Muscle of arm (tissue), 12 donors: ENCODE results near the gene PPP1CA. TPM values are rescaled to one million over a fixed set of nuclear protein-coding genes. Genes with fewer than 3 reads are reported as not detected.
"Not testable (repeated sequence)": the region's sequence is repeated elsewhere in the genome, so short reads cannot be mapped to it uniquely, and the experiment has no call there.

Source experiments
- DNase-seq: peaks from one replicate; pipeline ENCODE4 v3.0.0-alpha.2; 2013
- polyA plus RNA-seq, 12 donors: library from polyadenylated mRNA; unstranded; fragments of 120-200 nt; gene quantifications; one replicate each; pipeline ENCODE4 v1.2.1, GENCODE V29; 2013; ENCODE audit not compliant: insufficient read length in 12 of 12

PPP1CA gene
- polyA plus RNA-seq, 12 donors = 92.1 to 180 (median 109) TPM; not detected in 1

- no peak for DNase-seq
Observed at GRCh38 chr11:67405688-67406339, 4.2 kb upstream of the PPP1CA start.

DNA sequence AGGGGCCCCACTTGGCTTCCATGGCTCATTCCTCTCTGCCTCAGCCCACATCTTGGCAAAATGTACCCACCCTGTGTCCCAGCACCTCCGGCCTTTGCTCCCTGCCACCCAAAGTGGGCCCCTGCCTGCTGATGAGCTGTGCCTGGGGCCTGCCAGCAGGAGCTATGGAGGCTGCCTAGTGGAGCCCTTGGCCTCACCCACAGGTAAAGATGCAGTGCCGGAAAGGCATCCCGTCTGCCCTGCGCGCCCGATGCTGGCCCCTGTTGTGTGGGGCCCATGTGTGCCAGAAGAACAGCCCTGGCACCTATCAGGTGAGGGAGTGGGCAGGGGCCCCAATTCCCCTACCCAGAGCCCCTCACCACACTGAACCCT is 3.5 kb upstream of the PPP1CA start:
- DNase-seq = no peak

DNA sequence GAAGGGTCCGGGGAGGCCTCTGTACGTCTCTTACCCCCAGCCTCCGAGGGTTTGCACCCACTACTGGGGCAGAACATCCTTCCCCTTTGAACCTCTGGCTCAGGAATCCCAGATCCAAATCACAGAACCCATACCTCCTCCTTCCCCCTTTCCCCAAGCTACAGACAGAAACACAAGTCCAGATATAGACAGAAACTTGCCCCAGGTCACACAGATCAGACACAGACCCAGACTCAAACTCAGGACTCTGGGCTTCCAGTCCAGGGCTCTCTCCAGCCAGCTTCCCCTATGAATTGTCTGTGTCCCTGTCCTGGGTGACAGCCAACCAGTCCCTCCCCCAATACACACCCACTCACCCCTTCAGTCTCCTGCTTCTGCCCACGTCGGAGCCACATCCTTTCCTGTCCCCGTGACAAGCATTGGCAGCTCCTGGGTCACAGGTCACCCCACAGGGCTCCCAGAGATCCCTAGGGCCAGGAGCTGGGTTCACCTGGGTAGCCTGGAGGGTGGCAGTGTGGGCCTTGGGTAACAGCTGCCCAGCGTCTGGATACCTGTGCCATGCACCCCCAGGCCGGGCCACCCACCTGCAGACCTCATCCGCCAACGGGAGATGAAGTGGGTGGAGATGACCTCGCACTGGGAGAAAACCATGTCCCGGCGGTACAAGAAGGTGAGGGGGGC is 3.0 kb upstream of the PPP1CA start:
- DNase-seq = no peak

DNA sequence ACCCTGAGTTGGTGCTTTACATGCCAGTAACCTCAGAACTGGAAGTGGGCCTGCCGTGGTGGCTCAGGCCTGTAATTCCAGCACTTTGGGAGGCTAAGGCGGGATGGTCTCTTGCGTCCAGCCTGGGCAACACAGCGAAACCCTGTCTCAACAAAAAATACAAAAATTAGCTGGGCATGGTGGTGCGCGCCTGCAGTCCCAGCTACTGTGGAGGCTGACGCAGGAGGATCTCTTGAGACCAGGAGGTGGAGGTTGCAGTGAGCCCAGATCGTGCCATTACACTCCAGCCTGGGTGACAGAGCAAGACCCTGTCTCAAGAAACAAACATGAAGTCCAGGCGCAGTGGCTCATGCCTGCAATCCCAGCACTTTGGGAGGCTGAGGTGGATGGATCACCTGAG is 1.4 kb upstream of the PPP1CA start:
- not testable (repeated sequence) for DNase-seq

DNA sequence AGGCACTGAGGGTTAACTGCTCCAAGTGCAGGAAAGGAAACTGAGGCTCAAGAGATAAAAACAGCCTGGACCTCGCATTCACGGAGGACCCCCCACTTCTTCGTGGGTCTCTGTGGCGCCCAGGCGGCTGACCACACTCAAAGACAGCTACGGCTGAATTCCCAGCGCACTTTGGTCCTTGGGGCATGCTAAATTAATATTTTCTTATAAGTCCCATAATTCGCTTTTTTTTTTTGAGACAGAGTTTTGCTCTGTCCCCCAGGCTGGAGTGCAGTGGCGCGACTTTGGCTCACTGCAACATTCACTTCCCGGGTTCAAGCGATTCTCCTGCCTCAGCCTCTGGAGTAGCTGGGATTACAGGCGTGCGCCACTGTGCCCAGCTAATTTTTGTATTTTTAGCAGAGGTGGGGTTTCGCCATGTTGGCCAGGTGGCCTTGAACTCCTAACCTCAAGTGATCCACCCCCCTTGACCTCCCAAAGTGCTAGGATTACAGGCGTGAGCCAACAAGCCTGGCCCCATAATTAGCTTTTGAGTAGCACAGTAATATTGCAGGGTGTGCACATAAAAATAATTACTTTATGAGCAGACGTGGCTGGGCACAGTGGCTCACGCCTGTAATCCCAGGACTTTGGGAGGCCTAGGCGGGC is 658 bp upstream of the PPP1CA start:
- DNase-seq = not testable (repeated sequence)

DNA sequence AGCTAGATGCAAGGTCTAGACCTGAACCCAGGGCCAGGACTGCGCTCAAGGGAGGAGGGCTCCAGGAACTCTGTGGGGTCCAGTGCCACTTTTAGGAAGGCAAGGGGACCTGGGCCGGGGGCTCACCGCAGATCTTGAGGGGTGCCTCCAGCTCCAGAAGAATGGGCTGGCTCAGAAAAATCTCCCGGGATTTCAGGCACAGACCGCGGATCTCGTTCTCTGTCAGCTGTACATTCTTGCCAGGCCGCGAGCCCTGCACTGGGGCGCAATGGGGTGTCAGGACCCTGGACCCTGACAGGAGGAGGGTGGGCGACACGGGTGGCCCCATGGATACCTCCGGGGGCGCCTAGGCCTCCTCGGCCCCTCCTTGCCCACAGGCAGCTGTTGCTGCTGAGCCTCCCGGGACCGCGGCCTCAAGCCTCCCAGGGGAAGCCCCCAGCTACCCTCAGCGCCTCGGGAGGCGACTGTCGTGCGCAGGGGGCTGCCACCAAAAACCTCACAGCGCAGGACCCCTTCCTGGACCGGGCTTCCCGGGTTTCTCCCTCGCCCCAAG is 640 bp downstream of the PPP1CA start:
- DNase-seq = no peak

DNA sequence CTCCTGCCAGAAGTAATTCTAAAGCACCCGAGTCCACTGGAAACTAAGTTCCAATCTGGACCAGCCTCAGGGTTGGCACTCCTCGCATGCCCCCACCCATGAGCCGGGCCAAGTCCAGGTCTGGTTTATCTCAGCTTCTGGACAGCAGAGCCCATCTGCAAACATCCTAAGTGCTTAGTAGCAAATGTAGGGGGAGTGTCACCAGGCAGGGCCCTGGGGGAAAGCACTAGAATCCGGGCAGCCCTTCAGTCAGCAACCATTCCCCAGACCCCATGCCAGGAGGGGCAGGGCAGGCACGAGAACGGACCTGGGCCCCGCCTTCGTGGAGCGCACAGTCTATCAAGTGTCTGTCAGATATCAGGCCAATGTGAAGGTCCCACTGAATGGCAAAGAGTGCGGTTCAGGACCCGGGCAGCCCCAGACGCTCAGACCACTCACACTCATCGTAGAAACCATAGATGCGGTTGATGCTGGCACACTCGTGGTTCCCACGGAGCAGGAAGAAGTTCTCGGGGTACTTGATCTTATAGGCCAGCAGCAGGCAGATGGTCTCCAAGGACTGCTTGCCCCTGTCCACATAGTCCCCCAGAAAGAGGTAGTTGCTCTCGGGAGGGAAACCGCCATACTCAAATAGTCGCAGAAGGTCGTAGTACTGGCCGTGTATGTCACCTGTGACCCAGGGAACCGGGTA is 1.3 kb downstream of the PPP1CA start:
- no peak for DNase-seq

GRCh38 chr11:67398661-67399563 is 2.7 kb downstream of the PPP1CA start:
- DNase-seq = no peak

GRCh38 chr11:67397986-67398660 is 3.5 kb downstream of the PPP1CA start:
- no peak for DNase-seq

DNA sequence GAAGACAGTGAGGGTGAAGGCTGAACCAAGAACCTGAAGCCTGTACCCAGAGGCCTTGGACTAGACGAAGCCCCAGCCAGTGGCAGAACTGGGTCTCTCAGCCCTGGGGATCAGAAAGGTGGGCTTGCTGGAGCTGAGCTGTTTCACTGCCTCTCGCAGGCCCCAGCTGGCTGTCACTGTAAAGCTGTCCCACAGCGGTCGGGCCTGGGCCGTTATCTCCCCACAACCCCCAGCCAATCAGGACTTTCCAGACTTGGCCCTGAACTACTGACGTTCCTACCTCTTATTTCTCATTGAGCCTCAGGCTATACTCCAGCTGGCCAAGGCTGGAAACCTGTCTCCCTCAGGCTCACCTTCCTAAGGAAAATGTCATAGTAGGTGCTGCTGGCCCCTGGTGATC is 4.1 kb downstream of the PPP1CA start:
- no peak for DNase-seq

GRCh38 chr11:67396587-67397389 is 4.9 kb downstream of the PPP1CA start:
- no peak for DNase-seq

DNA sequence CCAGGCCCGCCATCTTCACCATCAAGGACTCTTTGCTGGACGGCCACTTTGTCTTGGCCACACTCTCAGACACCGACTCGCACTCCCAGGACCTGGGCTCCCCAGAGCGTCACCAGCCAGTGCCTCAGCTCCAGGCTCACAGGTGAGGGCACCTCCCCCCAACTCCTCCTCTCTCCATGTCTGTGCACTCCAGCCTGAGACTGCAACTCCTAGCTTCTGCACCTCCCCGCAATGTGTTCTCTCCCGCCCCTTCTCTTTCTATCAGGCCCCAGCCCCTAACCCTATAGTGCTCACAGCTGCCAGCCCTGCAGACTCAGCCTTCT is 5.4 kb downstream of the PPP1CA start:
- no peak for DNase-seq

DNA sequence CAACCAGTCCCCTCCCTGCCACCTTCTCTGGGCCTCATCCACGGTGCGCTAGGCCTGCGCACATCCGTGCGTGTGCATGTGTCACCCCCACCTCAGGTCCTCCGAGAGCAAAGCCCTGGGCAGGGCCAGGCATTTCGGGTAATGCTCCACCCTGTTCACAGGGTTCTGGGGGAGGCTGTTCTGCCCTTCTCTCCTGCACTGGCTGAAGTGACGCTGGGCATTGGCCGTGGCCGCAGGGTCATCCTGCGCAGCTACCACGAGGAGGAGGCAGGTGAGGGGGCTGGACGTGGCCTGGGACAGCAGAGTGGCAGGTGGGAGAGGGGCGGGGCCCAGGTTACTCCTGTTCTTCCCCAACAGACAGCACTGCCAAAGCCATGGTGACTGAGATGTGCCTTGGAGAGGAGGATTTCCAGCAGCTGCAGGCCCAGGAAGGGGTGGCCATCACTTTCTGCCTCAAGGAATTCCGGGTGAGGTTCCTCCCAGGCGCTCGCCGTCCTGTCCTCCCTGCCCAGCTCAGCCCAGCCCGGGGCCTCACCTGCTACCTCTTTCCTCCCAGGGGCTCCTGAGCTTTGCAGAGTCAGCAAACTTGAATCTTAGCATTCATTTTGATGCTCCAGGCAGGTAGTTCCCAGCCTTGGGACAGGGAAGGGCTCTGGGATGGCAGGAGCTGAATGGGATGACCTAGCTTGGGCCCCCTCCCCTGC is 6.0 kb downstream of the PPP1CA start:
- no peak for DNase-seq

- DNase-seq = no peak
Observed at GRCh38 chr11:67393990-67394389, 7.7 kb downstream of the PPP1CA start.

DNA sequence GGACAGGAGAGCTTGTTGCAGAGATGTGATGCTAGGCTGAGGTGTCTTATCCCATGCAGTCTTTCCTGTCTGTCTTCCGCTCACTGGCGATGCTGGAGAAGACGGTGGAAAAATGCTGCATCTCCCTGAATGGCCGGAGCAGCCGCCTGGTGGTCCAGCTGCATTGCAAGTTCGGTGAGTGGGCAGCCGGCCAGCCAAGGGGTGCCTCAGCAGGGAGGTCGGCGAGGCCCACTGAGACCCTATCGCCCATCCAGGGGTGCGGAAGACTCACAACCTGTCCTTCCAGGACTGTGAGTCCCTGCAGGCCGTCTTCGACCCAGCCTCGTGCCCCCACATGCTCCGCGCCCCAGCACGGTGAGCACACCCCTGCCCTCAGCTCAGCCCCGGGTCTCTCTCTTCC is 8.2 kb downstream of the PPP1CA start:
- no peak for DNase-seq

DNA sequence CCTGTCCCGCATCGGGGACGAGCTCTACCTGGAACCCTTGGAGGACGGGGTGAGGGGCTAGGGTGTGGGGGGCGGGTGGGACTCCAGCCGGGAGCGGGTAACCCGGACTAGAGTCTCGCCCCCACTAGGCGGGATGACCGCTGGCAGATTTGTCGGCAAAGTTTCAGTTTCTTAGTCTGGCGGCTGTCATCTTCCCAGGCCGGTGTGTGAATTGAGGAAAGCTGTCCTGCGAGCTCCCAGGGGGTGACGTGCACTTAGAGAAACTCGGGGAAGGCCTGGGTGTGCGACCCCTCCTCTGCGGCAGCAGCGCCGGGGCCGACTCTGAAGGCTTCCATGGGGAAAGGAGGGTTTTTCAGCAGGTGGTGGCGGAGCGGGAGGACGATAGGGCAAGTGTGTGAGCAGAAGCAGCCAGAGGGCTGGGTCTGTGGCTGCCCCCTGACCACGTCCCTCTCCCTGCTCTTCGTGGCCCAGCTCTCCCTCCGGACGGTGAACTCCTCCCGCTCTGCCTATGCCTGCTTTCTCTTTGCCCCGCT is 9.4 kb downstream of the PPP1CA start:
- DNase-seq = no peak

GRCh38 chr11:67391304-67392182 is 10.1 kb downstream of the PPP1CA start, which contains the start of gene RAD9A:
Gene RAD9A, plus strand, starts transcription at chr11:67391986. Its CDS starts 59 bp downstream, at chr11:67392045.
- DNase-seq = peak; percentile 96

GRCh38 chr11:67390947-67391303 is 10.7 kb downstream of the PPP1CA start:
- DNase-seq = no peak
